GM19328 (cell line): ENCODE measurements around the gene MSH5.
"Not testable (repeated sequence)": the region's sequence is repeated elsewhere in the genome, so short reads cannot be mapped to it uniquely, and the experiment has no call there.

Experiments
- ATAC-seq: cut with Tn5 transposase; IDR thresholded peaks from one replicate; pipeline ENCODE4 v1.9.1; 2021; ENCODE audit warnings: mild to moderate bottlenecking, moderate library complexity; ENCODE audit not compliant: unreplicated experiment

The MSH5 gene

DNA sequence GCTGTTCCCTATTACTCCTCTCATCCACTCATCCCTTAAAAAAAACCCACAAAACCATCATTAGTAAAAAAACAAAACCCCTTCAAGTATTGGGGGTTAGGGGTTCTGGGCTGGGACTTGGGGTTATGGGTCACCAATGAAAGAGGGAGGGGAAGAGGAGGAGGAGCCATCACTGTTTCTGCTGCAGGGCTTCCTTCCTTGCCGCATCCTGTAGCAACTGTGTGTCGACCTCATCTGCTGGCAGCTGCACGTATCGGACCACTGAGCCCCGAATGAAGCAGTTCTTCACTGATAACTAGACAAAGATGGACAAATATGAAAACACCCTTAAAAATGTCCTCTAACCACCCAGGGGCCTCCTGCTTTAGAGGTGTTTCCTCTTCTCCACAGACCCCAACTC lies 57.8 kb downstream of the MSH5 start:
- ATAC-seq: no peak

DNA sequence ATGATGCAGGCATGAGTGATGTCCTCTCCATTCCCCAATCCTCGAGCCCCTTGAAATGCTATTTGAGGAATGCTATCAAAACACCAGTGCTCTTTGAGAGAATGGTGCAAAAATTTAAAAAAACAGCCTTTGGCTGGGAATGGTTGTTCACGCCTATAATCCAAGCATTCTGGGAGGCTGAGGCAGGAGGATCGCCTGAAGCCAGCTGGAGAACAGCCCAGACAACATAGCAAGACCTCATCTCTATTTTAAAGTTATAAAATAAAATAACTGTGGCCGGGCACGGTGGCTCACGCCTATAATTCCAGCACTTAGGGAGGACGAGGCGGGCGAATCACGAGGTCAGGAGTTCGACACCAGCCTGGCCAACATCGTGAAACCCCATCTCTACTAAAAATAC lies 60.0 kb downstream of the MSH5 start:
- ATAC-seq: no peak

DNA sequence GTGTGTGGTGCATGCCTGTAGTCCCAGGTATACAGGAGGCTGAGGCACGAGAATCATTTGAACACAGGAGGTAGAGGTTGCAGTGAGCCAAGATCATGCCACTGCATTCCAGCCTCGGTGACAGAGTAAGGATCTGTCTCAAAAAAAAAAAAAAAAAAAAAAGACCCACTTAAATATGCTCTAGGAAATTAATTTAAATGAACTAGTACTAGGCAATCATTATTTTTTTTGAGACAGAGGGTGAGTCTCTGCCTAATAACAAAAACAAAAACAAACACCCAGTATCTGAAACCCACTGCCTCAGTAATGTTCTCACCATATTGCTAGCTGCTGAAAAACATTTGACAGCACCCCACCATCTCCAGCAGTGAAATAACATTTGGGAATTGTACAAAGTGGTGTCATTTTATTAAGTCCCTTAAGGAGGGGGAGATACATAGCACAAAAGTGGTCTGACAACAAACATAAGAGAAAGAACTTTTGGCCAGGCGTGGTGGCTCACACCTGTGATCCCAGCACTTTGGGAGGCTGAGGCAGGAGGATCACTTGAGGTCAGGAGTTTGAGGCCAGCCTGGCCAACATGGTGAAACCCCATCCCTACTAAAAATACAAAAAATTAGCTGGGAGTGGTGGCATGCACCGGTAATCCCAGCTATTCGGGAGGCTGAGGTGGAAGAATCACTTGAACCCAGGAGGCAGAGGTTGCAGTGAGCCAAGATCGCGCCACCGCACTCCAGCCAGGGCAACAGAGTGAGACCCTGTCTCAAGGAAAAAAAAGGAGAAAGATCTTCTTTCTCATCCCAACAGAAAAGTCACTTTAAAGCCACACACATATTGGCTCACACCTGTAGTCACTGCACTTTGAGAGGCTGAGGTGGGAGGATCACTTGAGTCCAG lies 61.5 kb downstream of the MSH5 start:
- not testable (repeated sequence) for ATAC-seq

DNA sequence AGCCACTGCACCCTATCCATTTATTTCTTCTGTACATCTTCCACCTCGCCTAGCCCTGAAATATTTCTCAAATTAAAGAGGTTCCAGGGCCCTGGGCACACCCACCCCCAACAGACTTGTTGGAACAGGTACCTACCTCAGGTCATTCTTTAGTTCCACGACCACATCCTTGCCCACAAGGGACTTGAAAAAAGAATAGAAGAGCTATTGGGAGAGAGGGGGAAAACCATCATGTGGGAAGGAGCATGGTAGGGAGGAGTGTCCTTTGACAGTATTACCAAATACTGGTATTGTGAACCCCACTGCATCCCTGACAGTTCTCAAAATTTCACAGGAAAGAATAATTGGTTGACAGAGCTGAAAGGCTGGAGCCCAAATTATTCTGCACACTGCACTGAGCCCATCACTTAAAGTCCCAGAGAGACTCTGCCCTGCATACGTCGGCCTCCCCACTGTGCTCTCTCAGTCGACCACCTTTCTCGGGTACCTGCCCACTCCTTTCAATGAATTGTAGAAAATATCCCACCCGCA lies 66.2 kb downstream of the MSH5 start:
- ATAC-seq: no peak

DNA sequence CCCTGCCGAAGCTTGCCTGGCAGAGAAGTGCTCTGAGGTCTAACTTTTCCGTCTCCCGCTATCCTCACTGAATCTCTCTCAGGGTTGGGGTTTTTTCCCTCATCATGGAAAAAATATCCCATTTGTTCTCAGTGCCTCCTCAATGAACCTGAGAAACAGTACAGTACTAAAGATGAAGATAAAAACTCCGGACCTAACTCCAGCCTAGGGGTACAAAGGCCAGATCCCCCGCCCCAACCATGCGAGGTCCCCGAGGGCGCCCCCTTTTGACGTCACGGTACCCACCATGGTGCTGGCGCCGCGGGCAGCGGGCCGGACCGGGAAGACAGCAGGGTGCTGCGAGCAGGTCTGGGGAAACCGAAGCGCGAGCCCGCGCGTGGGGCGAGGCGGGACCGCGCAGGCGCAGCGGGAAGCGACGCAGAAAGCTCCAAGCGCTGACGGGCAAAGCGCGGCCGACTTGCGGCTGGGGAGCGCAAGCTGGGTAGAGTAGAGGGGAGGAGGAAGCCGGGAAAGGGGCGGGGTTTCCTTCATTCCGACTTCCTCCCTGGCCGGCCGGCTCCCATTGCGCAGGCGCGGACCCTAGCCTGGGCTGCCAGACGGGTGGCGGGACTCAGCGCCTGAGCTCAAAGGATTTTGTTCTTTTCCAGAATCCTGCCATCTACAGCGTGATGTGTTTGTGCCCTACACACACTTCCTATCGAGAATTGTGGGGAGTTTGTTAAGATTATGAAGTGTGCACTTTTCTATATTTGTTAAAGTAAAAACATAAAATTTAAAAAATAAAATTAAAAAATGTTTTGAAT lies 66.9 kb downstream of the MSH5 start, which contains the start of gene LSM2:
TSS of gene LSM2 (minus strand) at position 497 of the 803 bp plus-strand sequence. CDS start at position 288, 209 bp downstream.
- peak; percentile 89 for ATAC-seq

DNA sequence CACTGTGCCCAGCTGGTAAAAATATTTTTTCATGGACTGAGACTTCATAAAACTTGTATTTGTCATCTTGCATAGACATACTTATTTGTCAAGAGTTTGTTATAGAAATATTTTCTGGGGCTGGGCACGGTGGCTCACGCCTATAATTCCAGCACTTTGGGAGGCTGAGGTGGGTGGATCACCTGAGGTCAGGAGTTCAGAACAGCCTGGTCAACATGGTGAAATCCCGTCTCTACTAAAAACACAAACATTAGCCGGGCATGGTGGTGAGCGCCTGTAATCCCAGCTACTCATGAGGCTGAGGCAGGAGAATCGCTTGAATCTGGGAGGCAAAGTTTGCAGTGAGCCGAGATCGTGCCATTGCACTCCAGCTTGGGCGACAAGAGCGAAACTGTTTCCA lies 68.8 kb downstream of the MSH5 start:
- not testable (repeated sequence) for ATAC-seq

DNA sequence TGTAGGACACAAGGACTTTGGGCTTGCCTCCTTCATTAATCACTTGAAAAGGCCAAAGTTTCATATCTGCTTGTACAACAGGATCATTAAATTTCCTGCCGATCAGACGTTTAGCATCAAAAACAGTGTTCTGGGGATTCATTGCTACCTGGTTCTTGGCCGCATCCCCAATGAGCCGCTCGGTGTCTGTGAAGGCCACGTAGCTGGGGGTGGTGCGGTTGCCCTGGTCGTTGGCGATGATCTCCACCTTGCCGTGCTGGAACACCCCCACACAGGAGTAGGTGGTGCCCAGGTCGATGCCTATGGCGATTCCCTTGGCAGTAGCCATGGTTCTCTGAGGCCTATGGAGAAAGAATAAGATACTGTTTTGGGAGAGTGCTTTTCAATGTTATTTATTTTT lies 71.8 kb downstream of the MSH5 start:
- ATAC-seq: no peak
